Mesenchymal stem cell (in vitro differentiated cells and primary cell): ENCODE results near the gene NUDT16L1.

Experiments used
- DNase-seq: peaks from one replicate; pipeline ENCODE4 v3.0.0-alpha.2; 2013
- H2AFZ ChIP-seq: one replicate; pipeline ENCODE4 v1.6.1; 2013; ENCODE audit warnings: low read depth, mild to moderate bottlenecking, control low read depth, inconsistent platforms, low read length, moderate library complexity
- H2AK5ac ChIP-seq: 2 replicates; pipeline ENCODE4 v1.6.1; 2013; ENCODE audit warnings: low read length, moderate library complexity, mild to moderate bottlenecking, inconsistent platforms; ENCODE audit not compliant: severe bottlenecking
- H2BK120ac ChIP-seq: one replicate; pipeline ENCODE4 v1.6.1; 2013; ENCODE audit warnings: low read depth, mild to moderate bottlenecking, inconsistent platforms, low read length, moderate library complexity
- H2BK12ac ChIP-seq, 2 experiments: one replicate each; pipeline ENCODE4 v1.6.1; 2013; ENCODE audit warnings: inconsistent platforms in 2 of 2, low read length in 2 of 2, mild to moderate bottlenecking in 2 of 2, moderate library complexity in 2 of 2, control low read depth in 1 of 2
- H2BK15ac ChIP-seq: one replicate; pipeline ENCODE4 v1.6.1; 2013; ENCODE audit warnings: mild to moderate bottlenecking, low read depth, inconsistent platforms; ENCODE audit not compliant: poor library complexity, severe bottlenecking
- H2BK5ac ChIP-seq: 2 replicates; pipeline ENCODE4 v1.6.1; 2013; ENCODE audit warnings: low read depth, mild to moderate bottlenecking, low read length, control low read depth, inconsistent platforms; ENCODE audit not compliant: poor library complexity, severe bottlenecking
- H3K14ac ChIP-seq, 2 experiments: one replicate each; pipeline ENCODE4 v1.6.1; 2013; ENCODE audit warnings: inconsistent platforms in 2 of 2, low read length in 2 of 2, control low read depth in 1 of 2, mild to moderate bottlenecking in 1 of 2, moderate library complexity in 1 of 2
- H3K18ac ChIP-seq, 2 experiments: one replicate each; pipeline ENCODE4 v1.6.1; 2013; ENCODE audit warnings: inconsistent platforms in 2 of 2, low read length in 2 of 2, control low read depth in 1 of 2, low read depth in 1 of 2, mild to moderate bottlenecking in 1 of 2
- H3K23ac ChIP-seq, 2 experiments: one replicate each; pipeline ENCODE4 v1.6.1; 2013; ENCODE audit warnings: inconsistent platforms in 2 of 2, low read length in 2 of 2, mild to moderate bottlenecking in 2 of 2, moderate library complexity in 2 of 2, control low read depth in 1 of 2
- H3K27ac ChIP-seq: 2 replicates; pipeline ENCODE4 v1.5.1; 2013; ENCODE audit warnings: mild to moderate bottlenecking, moderate library complexity, low read length, control low read depth, inconsistent platforms; ENCODE audit not compliant: poor library complexity, severe bottlenecking
- H3K27me3 ChIP-seq, 2 experiments: 2 replicates each; pipeline versions ENCODE4 v1.6.1 to v1.7.0; 2013; ENCODE audit warnings: low read length in 2 of 2, mild to moderate bottlenecking in 2 of 2, moderate library complexity in 2 of 2, control low read depth in 1 of 2, inconsistent platforms in 1 of 2; ENCODE audit not compliant: control insufficient read depth in 1 of 2, insufficient read depth in 1 of 2
- H3K36me3 ChIP-seq, 2 experiments: 2 replicates each; pipeline versions ENCODE4 v1.6.1 to v1.7.0; 2013; ENCODE audit warnings: low read length in 2 of 2, control low read depth in 1 of 2, inconsistent platforms in 1 of 2, low read depth in 1 of 2, mild to moderate bottlenecking in 1 of 2; ENCODE audit not compliant: insufficient read depth in 2 of 2, control insufficient read depth in 1 of 2
- H3K4ac ChIP-seq, 2 experiments: one replicate each; pipeline ENCODE4 v1.6.1; 2013; ENCODE audit warnings: inconsistent platforms in 2 of 2, low read length in 2 of 2, mild to moderate bottlenecking in 2 of 2, moderate library complexity in 2 of 2, control low read depth in 1 of 2, low read depth in 1 of 2
- H3K4me1 ChIP-seq: 2 replicates; pipeline ENCODE4 v1.6.1; 2013; ENCODE audit warnings: low read depth, low read length, control low read depth; ENCODE audit not compliant: control insufficient read depth, insufficient read depth
- H3K4me2 ChIP-seq: 2 replicates; pipeline ENCODE4 v1.6.1; 2013; ENCODE audit warnings: low read length, mild to moderate bottlenecking, inconsistent platforms; ENCODE audit not compliant: poor library complexity, severe bottlenecking
- H3K4me3 ChIP-seq, 2 experiments: 2 replicates each; pipeline versions ENCODE4 v1.5.1 to v1.7.0; 2013; ENCODE audit warnings: low read length in 2 of 2, mild to moderate bottlenecking in 2 of 2, control low read depth in 1 of 2, low read depth in 1 of 2; ENCODE audit not compliant: insufficient read depth in 1 of 2
- H3K79me1 ChIP-seq: replicated peaks from 2 replicates; pipeline ENCODE4 v1.6.1; 2013; ENCODE audit warnings: mild to moderate bottlenecking, control low read depth, low read length, inconsistent platforms; ENCODE audit not compliant: poor library complexity, severe bottlenecking
- H3K9ac ChIP-seq: 2 replicates; pipeline ENCODE4 v1.7.0; 2013; ENCODE audit warnings: mild to moderate bottlenecking, low read length, moderate library complexity
- H3K9me3 ChIP-seq: 2 replicates; pipeline ENCODE4 v1.7.0; 2013; ENCODE audit warnings: mild to moderate bottlenecking, low read length; ENCODE audit not compliant: control insufficient read depth
- H4K8ac ChIP-seq: one replicate; pipeline ENCODE4 v1.6.1; 2013; ENCODE audit warnings: inconsistent platforms, mild to moderate bottlenecking, low read length, moderate library complexity
- H4K91ac ChIP-seq: one replicate; pipeline ENCODE4 v1.6.1; 2013; ENCODE audit warnings: mild to moderate bottlenecking, low read length, inconsistent platforms
- WGBS: methylation state at CpG from one replicate; pipeline ENCODE4 v1.1.7; 2013; ENCODE audit warnings: mixed read lengths; 5-methylcytosine and 5-hydroxymethylcytosine counted together

NUDT16L1 gene

GRCh38 chr16:4677994-4678393 is 15.4 kb upstream of the NUDT16L1 start:
- 98% methylated on average over 9 of the region's 9 CpGs for WGBS
- H2BK12ac ChIP-seq = no peak overlapping the region
- H3K9me3 ChIP-seq = no peaks in the 10 kb centered on the region
- no peak for DNase-seq
- peaks cover 13% of the 10 kb centered on the region for H3K4me1 ChIP-seq
- no peak overlapping the region for H2AFZ ChIP-seq
- H3K9ac ChIP-seq = no peak overlapping the region
- no peaks in the 10 kb centered on the region for H3K27me3 ChIP-seq
- no peak overlapping the region for H2BK15ac ChIP-seq
- H3K14ac ChIP-seq = no peak overlapping the region
- H3K79me1 ChIP-seq = peaks cover 60% of the 10 kb centered on the region
- H2AK5ac ChIP-seq = no peak overlapping the region
- no peak overlapping the region for H3K4ac ChIP-seq
- H2BK120ac ChIP-seq = no peak overlapping the region
- H3K4me2 ChIP-seq = no peak overlapping the region
- no peak overlapping the region for H4K8ac ChIP-seq
- H4K91ac ChIP-seq = no peak overlapping the region
- H2BK5ac ChIP-seq = no peak overlapping the region
- H3K18ac ChIP-seq = no peak overlapping the region
- peaks cover 39 to 88% of the 10 kb centered on the region in 2 experiments for H3K36me3 ChIP-seq
- no peak overlapping the region for H3K4me3 ChIP-seq
- H3K23ac ChIP-seq = no peak overlapping the region
- no peak overlapping the region for H3K27ac ChIP-seq

GRCh38 chr16:4678596-4678995 is 14.8 kb upstream of the NUDT16L1 start:
- Histone ChIP-seq H3K4me2 (no peak overlapping the region), H2AK5ac (no peak overlapping the region), H3K4ac (no peak overlapping the region), H2BK12ac (no peak overlapping the region), H3K79me1 (peaks cover 63% of the 10 kb centered on the region), H2BK15ac (no peak overlapping the region), H3K14ac (no peak overlapping the region), H3K23ac (no peak overlapping the region), H2BK120ac (no peak overlapping the region), H4K91ac (no peak overlapping the region), H2AFZ (no peak overlapping the region), H3K27me3 (no peaks in the 10 kb centered on the region), H3K9me3 (no peaks in the 10 kb centered on the region), H3K4me1 (peaks cover 16% of the 10 kb centered on the region), H3K4me3 (no peak overlapping the region), H4K8ac (no peak overlapping the region), H3K9ac (no peak overlapping the region), H3K27ac (no peak overlapping the region), H2BK5ac (no peak overlapping the region), H3K18ac (no peak overlapping the region), H3K36me3 (peaks cover 39 to 88% of the 10 kb centered on the region in 2 experiments)
- no peak for DNase-seq
- WGBS = 94% methylated on average over 6 of the region's 6 CpGs

GRCh38 chr16:4679156-4679849 is 14.1 kb upstream of the NUDT16L1 start:
- H3K36me3 ChIP-seq = peaks cover 40 to 92% of the 10 kb centered on the region in 2 experiments
- H3K4ac ChIP-seq = no peak overlapping the region
- WGBS = 97% methylated on average over 20 of the region's 20 CpGs
- H3K4me3 ChIP-seq = peak overlapping the region in 1 of 2 experiments; percentile 73
- H3K27me3 ChIP-seq = no peaks in the 10 kb centered on the region
- no peak overlapping the region for H2AK5ac ChIP-seq
- no peak overlapping the region for H4K8ac ChIP-seq
- no peak overlapping the region for H4K91ac ChIP-seq
- no peaks in the 10 kb centered on the region for H3K9me3 ChIP-seq
- H3K4me1 ChIP-seq = peaks cover 16% of the 10 kb centered on the region
- no peak overlapping the region for H3K27ac ChIP-seq
- H2BK15ac ChIP-seq = no peak overlapping the region
- no peak overlapping the region for H2BK12ac ChIP-seq
- peak overlapping the region; percentile 87 for H3K9ac ChIP-seq
- no peak overlapping the region for H3K23ac ChIP-seq
- peaks cover 68% of the 10 kb centered on the region for H3K79me1 ChIP-seq
- H3K4me2 ChIP-seq = no peak overlapping the region
- H3K14ac ChIP-seq = no peak overlapping the region
- no peak overlapping the region for H3K18ac ChIP-seq
- H2BK120ac ChIP-seq = no peak overlapping the region
- no peak overlapping the region for H2AFZ ChIP-seq
- DNase-seq = no peak
- no peak overlapping the region for H2BK5ac ChIP-seq

- no peak overlapping the region for H4K8ac ChIP-seq
- H4K91ac ChIP-seq = no peak overlapping the region
- no peak overlapping the region for H3K18ac ChIP-seq
- DNase-seq = no peak
- no peak overlapping the region for H2AK5ac ChIP-seq
- H3K4me3 ChIP-seq = peak overlapping the region in 1 of 2 experiments; percentile 73
- H3K79me1 ChIP-seq = peaks cover 73% of the 10 kb centered on the region
- no peak overlapping the region for H2BK5ac ChIP-seq
- H2BK12ac ChIP-seq = no peak overlapping the region
- no peak overlapping the region for H3K14ac ChIP-seq
- H3K9ac ChIP-seq = peak overlapping the region; percentile 87
- H3K27ac ChIP-seq = no peak overlapping the region
- no peak overlapping the region for H2BK120ac ChIP-seq
- no peak overlapping the region for H3K23ac ChIP-seq
- no peaks in the 10 kb centered on the region for H3K9me3 ChIP-seq
- H3K4me2 ChIP-seq = no peak overlapping the region
- H3K4me1 ChIP-seq = peaks cover 16% of the 10 kb centered on the region
- H3K36me3 ChIP-seq = peaks cover 46 to 97% of the 10 kb centered on the region in 2 experiments
- no peak overlapping the region for H3K4ac ChIP-seq
- no peak overlapping the region for H2AFZ ChIP-seq
- no peaks in the 10 kb centered on the region for H3K27me3 ChIP-seq
- no peak overlapping the region for H2BK15ac ChIP-seq
- 96% methylated on average over 47 of the region's 47 CpGs for WGBS
Measured at GRCh38 chr16:4679850-4680636, 13.3 kb upstream of the NUDT16L1 start.
